Measurements from ENCODE around the gene COL18A1.

COL18A1 gene

DNA sequence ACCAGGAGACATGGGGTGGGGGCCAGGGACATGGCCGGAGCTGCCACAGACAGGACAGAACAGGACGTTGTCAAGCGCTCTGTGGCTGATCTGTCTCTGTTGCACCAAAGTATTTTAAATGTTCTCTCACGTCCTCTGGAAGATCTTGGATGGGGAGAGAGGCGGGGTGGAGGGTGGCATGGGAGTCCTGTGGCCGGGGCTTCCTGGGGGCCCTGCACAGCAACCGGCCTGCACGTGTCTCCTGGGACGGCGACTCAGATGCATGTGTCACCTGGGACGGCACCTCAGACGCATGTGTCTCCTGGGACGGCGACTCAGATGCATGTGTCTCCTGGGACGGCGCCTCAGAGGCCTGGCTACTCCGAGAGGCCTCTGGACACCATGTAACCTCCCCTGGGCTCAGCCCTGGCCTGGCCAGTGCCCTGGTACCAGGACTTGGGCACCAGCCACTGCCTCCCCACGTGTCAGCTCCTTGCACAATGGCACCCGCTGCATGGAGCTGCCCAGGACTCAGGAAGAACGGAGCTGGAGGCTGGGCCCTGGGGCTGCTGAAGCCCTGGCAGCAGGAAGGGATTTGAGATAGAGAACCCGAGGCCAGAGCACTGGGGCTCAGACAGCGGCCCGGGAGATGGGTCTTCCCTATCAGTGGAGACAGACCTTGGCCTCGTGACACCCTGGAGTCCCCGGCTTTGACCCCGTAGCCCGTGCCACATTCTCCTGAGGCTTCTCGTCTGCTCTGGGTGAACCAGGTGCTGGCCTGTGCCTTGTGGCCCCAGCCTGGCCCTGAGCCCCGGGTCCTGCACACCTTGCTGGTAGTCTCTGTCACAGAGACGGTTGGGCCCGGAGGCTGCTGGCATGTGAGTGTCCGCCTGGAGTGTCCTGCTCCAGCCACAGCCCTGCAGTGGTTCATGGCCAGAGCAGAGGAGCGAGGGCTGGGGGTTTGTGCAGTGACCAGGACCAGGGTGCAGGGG is 152.0 kb downstream of the COL18A1 start:
- Histone ChIP-seq H3K9me2 (replicated peaks; ENCODE audit: low read depth, low read length) (no peaks in the 10 kb centered on the region), H3K4me1 (ENCODE audit: insufficient read depth, low read length, poor library complexity, severe bottlenecking) (peaks cover 19% of the 10 kb centered on the region), H3K27me3 (ENCODE audit: insufficient read depth, low read length, poor library complexity, severe bottlenecking) (no peaks in the 10 kb centered on the region), H4K20me1 (ENCODE audit: insufficient read depth, low read length, poor library complexity, severe bottlenecking) (no peaks in the 10 kb centered on the region), H3F3A (ENCODE audit: low read depth) (no peaks in the 10 kb centered on the region), H3K9me3 (ENCODE audit: insufficient read depth, low read depth, low read length) (no peaks in the 10 kb centered on the region), H3K9ac (ENCODE audit: low read depth, low read length, poor library complexity, severe bottlenecking) (no peak overlapping the region), H3K36me3 (ENCODE audit: insufficient read depth, low read length) (no peaks in the 10 kb centered on the region), H2AFZ (ENCODE audit: low read length) (no peak overlapping the region), H3K4me2 (ENCODE audit: low read depth, low read length, poor library complexity, severe bottlenecking) (no peak overlapping the region), H3K4me3 (ENCODE audit: low read length, poor library complexity, severe bottlenecking) (no peak overlapping the region), H3K79me2 (ENCODE audit: insufficient read depth, low read length) (no peaks in the 10 kb centered on the region)
- TF ChIP-seq EZH2phosphoT487 (IDR thresholded peaks at IDR 0.05; ENCODE audit: borderline replicate concordance) = no peak
- TF ChIP-seq, protein P1, sequence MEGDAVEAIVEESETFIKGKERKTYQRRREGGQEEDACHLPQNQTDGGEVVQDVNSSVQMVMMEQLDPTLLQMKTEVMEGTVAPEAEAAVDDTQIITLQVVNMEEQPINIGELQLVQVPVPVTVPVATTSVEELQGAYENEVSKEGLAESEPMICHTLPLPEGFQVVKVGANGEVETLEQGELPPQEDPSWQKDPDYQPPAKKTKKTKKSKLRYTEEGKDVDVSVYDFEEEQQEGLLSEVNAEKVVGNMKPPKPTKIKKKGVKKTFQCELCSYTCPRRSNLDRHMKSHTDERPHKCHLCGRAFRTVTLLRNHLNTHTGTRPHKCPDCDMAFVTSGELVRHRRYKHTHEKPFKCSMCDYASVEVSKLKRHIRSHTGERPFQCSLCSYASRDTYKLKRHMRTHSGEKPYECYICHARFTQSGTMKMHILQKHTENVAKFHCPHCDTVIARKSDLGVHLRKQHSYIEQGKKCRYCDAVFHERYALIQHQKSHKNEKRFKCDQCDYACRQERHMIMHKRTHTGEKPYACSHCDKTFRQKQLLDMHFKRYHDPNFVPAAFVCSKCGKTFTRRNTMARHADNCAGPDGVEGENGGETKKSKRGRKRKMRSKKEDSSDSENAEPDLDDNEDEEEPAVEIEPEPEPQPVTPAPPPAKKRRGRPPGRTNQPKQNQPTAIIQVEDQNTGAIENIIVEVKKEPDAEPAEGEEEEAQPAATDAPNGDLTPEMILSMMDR (conservative IDR thresholded peaks at IDR 0.05; ENCODE audit: low read length) = no peak

GRCh38 chr21:45557616-45558043 is 152.7 kb downstream of the COL18A1 start:
- H3K9me3 ChIP-seq (ENCODE audit: insufficient read depth, low read depth, low read length) = no peaks in the 10 kb centered on the region
- peaks cover 12% of the 10 kb centered on the region for H3K4me1 ChIP-seq (ENCODE audit: insufficient read depth, low read length, poor library complexity, severe bottlenecking)
- no peaks in the 10 kb centered on the region for H3K79me2 ChIP-seq (ENCODE audit: insufficient read depth, low read length)
- no peak overlapping the region for H3K9ac ChIP-seq (ENCODE audit: low read depth, low read length, poor library complexity, severe bottlenecking)
- no peaks in the 10 kb centered on the region for H3K36me3 ChIP-seq (ENCODE audit: insufficient read depth, low read length)
- no peak overlapping the region for H2AFZ ChIP-seq (ENCODE audit: low read length)
- H3K4me2 ChIP-seq (ENCODE audit: low read depth, low read length, poor library complexity, severe bottlenecking) = no peak overlapping the region
- no peak overlapping the region for H3K4me3 ChIP-seq (ENCODE audit: low read length, poor library complexity, severe bottlenecking)
- H3K27me3 ChIP-seq (ENCODE audit: insufficient read depth, low read length, poor library complexity, severe bottlenecking) = no peaks in the 10 kb centered on the region
- H3K9me2 ChIP-seq (replicated peaks; ENCODE audit: low read depth, low read length) = no peaks in the 10 kb centered on the region
- TF ChIP-seq EZH2phosphoT487 (IDR thresholded peaks at IDR 0.05; ENCODE audit: borderline replicate concordance) = no peak
- TF ChIP-seq, protein P1 (conservative IDR thresholded peaks at IDR 0.05; ENCODE audit: low read length) = no peak
- H4K20me1 ChIP-seq (ENCODE audit: insufficient read depth, low read length, poor library complexity, severe bottlenecking) = no peaks in the 10 kb centered on the region
- H3F3A ChIP-seq (ENCODE audit: low read depth) = no peaks in the 10 kb centered on the region

DNA sequence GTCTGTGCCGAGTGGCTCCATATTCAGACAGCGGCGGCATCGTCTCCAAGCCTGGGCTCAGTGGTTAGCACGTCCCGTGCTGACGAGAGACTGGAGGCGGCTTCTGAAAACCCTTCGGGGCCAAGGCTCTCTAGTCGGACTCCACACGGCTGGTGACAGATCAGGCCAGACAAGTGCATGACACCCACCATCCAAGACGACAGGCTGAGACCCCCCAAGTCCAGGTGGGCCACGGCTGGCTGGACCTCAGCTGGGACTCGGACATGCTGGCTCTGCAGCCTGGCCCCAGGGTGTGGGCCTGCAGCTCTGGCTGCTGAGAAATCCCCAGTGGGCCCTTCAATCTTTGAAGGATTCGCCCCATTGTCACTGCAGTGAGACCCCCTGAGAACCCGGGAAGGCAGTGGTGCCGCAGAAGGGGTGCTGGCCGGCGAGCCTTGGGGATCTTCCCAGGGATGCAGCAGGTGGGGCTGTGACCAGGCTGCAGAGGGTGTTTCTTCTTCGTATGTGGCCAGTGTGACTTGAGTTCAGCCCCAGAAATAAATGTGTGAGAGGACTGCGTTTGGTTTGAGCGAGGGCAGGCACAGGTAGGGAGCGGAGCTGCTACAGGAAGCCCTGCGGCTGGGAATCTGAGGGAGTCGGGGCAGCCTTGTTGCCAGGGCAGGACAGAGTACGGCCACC is 153.2 kb downstream of the COL18A1 start:
- Histone ChIP-seq H3K36me3 (ENCODE audit: insufficient read depth, low read length) (no peaks in the 10 kb centered on the region), H3F3A (ENCODE audit: low read depth) (no peaks in the 10 kb centered on the region), H3K9ac (ENCODE audit: low read depth, low read length, poor library complexity, severe bottlenecking) (no peak overlapping the region), H3K9me2 (replicated peaks; ENCODE audit: low read depth, low read length) (no peaks in the 10 kb centered on the region), H3K4me1 (ENCODE audit: insufficient read depth, low read length, poor library complexity, severe bottlenecking) (peaks cover 6% of the 10 kb centered on the region), H3K9me3 (ENCODE audit: insufficient read depth, low read depth, low read length) (no peaks in the 10 kb centered on the region), H3K4me3 (ENCODE audit: low read length, poor library complexity, severe bottlenecking) (no peak overlapping the region), H4K20me1 (ENCODE audit: insufficient read depth, low read length, poor library complexity, severe bottlenecking) (no peaks in the 10 kb centered on the region), H3K79me2 (ENCODE audit: insufficient read depth, low read length) (no peaks in the 10 kb centered on the region), H3K27me3 (ENCODE audit: insufficient read depth, low read length, poor library complexity, severe bottlenecking) (no peaks in the 10 kb centered on the region), H2AFZ (ENCODE audit: low read length) (no peak overlapping the region), H3K4me2 (ENCODE audit: low read depth, low read length, poor library complexity, severe bottlenecking) (no peak overlapping the region)
- no peak for TF ChIP-seq EZH2phosphoT487 (IDR thresholded peaks at IDR 0.05; ENCODE audit: borderline replicate concordance)
- TF ChIP-seq, protein P1 (conservative IDR thresholded peaks at IDR 0.05; ENCODE audit: low read length) = no peak

All from Loucy (cell line).